ENCODE results near the gene INSIG1. TPM values are rescaled to one million over a fixed set of nuclear protein-coding genes. Genes with fewer than 3 reads are reported as not detected.

The INSIG1 gene
- total and polyA plus RNA-seq, 4 donors = 118 to 219 (median 193) TPM

DNA sequence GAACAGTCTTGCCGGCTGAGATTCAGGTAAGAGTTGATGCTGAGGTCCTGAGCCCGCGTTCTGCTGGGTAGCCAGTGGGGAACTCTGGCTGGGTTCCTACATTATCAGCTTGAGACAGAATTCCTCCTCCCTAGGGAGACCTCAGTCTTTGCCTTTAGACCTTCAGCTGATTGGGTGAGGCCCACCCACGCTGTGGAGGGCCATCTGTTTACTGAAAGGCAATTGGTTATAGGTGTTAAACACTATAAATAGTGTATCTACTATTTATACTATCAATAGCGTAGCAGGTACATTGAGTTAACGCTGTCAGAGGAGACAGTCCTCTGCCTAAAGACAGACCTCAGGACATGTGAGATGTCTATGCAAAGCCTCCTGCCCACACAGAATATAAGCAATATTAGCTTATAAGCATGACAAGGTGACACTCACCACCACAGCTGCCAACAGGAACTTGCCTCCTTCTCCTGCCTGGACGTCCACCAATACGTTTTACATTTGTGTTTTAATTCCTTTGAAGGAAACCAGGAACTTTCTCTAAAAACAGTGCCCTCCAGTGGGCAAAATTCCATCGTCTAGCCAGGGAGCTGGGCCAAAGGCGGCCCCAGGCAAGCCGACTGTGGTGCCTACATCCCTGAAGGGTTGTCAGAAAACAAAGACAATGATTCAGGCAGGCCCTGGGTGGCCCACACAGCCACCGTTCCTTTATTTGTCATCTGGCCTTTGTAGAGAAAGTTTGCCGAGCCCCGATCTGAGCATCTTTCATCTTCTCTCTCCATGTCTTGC lies 58.8 kb downstream of the INSIG1 start:
- no peak overlapping the region for H3K9ac ChIP-seq (ENCODE audit: low read depth in 1 of 2, low read length in 2 of 2)

More for the DNA sequence above, 58.8 kb downstream of the INSIG1 start:
- H3K9me3 ChIP-seq (ENCODE audit: control insufficient read depth in 4 of 4, low read length in 3 of 4) = no peaks in the 10 kb centered on the region
- whole genome bisulfite sequencing = 48% methylated on average over 14 of the region's 14 CpGs
- TF ChIP-seq SP1 (IDR thresholded peaks at IDR 0.05) = no peak
- TF ChIP-seq, protein P1, sequence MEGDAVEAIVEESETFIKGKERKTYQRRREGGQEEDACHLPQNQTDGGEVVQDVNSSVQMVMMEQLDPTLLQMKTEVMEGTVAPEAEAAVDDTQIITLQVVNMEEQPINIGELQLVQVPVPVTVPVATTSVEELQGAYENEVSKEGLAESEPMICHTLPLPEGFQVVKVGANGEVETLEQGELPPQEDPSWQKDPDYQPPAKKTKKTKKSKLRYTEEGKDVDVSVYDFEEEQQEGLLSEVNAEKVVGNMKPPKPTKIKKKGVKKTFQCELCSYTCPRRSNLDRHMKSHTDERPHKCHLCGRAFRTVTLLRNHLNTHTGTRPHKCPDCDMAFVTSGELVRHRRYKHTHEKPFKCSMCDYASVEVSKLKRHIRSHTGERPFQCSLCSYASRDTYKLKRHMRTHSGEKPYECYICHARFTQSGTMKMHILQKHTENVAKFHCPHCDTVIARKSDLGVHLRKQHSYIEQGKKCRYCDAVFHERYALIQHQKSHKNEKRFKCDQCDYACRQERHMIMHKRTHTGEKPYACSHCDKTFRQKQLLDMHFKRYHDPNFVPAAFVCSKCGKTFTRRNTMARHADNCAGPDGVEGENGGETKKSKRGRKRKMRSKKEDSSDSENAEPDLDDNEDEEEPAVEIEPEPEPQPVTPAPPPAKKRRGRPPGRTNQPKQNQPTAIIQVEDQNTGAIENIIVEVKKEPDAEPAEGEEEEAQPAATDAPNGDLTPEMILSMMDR (IDR thresholded peaks at IDR 0.05; ENCODE audit: low read depth, low read length, missing input control) = peak; percentile 37
- TF ChIP-seq YY1 (IDR thresholded peaks at IDR 0.05) = no peak
- no peak for TF ChIP-seq JUND (IDR thresholded peaks at IDR 0.05)
- no peak for TF ChIP-seq FOXA1 (IDR thresholded peaks at IDR 0.05)
- TF ChIP-seq, protein P2, sequence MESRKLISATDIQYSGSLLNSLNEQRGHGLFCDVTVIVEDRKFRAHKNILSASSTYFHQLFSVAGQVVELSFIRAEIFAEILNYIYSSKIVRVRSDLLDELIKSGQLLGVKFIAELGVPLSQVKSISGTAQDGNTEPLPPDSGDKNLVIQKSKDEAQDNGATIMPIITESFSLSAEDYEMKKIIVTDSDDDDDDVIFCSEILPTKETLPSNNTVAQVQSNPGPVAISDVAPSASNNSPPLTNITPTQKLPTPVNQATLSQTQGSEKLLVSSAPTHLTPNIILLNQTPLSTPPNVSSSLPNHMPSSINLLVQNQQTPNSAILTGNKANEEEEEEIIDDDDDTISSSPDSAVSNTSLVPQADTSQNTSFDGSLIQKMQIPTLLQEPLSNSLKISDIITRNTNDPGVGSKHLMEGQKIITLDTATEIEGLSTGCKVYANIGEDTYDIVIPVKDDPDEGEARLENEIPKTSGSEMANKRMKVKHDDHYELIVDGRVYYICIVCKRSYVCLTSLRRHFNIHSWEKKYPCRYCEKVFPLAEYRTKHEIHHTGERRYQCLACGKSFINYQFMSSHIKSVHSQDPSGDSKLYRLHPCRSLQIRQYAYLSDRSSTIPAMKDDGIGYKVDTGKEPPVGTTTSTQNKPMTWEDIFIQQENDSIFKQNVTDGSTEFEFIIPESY (IDR thresholded peaks at IDR 0.05) = no peak
- TF ChIP-seq RAD21 (IDR thresholded peaks at IDR 0.05) = peak in 1 of 2 donors; percentile 56
- no peak for TF ChIP-seq EGR1 (IDR thresholded peaks at IDR 0.05; ENCODE audit: low read depth in 2 of 2)
- TF ChIP-seq NR2F2 (IDR thresholded peaks at IDR 0.05) = no peak
- TF ChIP-seq HNF4A (conservative IDR thresholded peaks at IDR 0.05) = no peak
- no peak for TF ChIP-seq HNF4G (IDR thresholded peaks at IDR 0.05)
- TF ChIP-seq, protein P3, sequence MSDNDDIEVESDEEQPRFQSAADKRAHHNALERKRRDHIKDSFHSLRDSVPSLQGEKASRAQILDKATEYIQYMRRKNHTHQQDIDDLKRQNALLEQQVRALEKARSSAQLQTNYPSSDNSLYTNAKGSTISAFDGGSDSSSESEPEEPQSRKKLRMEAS (IDR thresholded peaks at IDR 0.05) = no peak
- TF ChIP-seq GABPA (IDR thresholded peaks at IDR 0.05 in 1 of 2, conservative IDR thresholded peaks at IDR 0.05 in 1 of 2) = no peak
- TF ChIP-seq, protein P4, sequence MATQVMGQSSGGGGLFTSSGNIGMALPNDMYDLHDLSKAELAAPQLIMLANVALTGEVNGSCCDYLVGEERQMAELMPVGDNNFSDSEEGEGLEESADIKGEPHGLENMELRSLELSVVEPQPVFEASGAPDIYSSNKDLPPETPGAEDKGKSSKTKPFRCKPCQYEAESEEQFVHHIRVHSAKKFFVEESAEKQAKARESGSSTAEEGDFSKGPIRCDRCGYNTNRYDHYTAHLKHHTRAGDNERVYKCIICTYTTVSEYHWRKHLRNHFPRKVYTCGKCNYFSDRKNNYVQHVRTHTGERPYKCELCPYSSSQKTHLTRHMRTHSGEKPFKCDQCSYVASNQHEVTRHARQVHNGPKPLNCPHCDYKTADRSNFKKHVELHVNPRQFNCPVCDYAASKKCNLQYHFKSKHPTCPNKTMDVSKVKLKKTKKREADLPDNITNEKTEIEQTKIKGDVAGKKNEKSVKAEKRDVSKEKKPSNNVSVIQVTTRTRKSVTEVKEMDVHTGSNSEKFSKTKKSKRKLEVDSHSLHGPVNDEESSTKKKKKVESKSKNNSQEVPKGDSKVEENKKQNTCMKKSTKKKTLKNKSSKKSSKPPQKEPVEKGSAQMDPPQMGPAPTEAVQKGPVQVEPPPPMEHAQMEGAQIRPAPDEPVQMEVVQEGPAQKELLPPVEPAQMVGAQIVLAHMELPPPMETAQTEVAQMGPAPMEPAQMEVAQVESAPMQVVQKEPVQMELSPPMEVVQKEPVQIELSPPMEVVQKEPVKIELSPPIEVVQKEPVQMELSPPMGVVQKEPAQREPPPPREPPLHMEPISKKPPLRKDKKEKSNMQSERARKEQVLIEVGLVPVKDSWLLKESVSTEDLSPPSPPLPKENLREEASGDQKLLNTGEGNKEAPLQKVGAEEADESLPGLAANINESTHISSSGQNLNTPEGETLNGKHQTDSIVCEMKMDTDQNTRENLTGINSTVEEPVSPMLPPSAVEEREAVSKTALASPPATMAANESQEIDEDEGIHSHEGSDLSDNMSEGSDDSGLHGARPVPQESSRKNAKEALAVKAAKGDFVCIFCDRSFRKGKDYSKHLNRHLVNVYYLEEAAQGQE (IDR thresholded peaks at IDR 0.05) = no peak
- no peak for TF ChIP-seq FOXA2 (IDR thresholded peaks at IDR 0.05)
- H3K4me3 ChIP-seq (ENCODE audit: low read depth in 1 of 3, low read length in 3 of 3) = no peak overlapping the region
- peaks cover 0 to 3% (median 0%) of the 10 kb centered on the region in 4 donors for H3K27me3 ChIP-seq (ENCODE audit: control insufficient read depth in 4 of 4, insufficient read depth in 4 of 4, low read length in 3 of 4)
- no peaks in the 10 kb centered on the region for H3K36me3 ChIP-seq (ENCODE audit: control insufficient read depth in 4 of 4, insufficient read depth in 3 of 4, low read depth in 1 of 4, low read length in 3 of 4)
- no peak for DNase-seq (ENCODE audit: low spot score)
- no peaks in the 10 kb centered on the region for H3K4me1 ChIP-seq (ENCODE audit: control insufficient read depth in 4 of 4, insufficient read depth in 4 of 4, low read length in 3 of 4)
- no peak overlapping the region for H3K27ac ChIP-seq (ENCODE audit: low read depth in 1 of 2, low read length in 2 of 2)

All from liver (tissue), 9 donors.